GM12874 (cell line): ENCODE results near the gene GOLGA3.

Experiments used
- CTCF ChIP-seq: IDR thresholded peaks from 2 replicates; pipeline ENCODE4 v1.5.1; 2011; ENCODE audit warnings: low read depth, mild to moderate bottlenecking, control low read depth, low read length, moderate library complexity; ENCODE audit not compliant: insufficient read depth

GOLGA3 gene

GRCh38 chr12:132786192-132786591, 42.5 kb downstream of the GOLGA3 start:
- TF ChIP-seq CTCF: no peak

GRCh38 chr12:132784580-132784979, 44.1 kb downstream of the GOLGA3 start:
- no peak for TF ChIP-seq CTCF

GRCh38 chr12:132783917-132784531, 44.6 kb downstream of the GOLGA3 start:
- no peak for TF ChIP-seq CTCF

GRCh38 chr12:132781938-132782337, 46.7 kb downstream of the GOLGA3 start:
- TF ChIP-seq CTCF: no peak

- TF ChIP-seq CTCF: no peak
Observed at GRCh38 chr12:132779781-132780353, 48.8 kb downstream of the GOLGA3 start.

- no peak for TF ChIP-seq CTCF
Observed at GRCh38 chr12:132777614-132778013, 51.1 kb downstream of the GOLGA3 start.

- TF ChIP-seq CTCF: no peak
Observed at GRCh38 chr12:132776816-132777568, 51.7 kb downstream of the GOLGA3 start.
